GM12878 (cell line): ENCODE measurements around the gene LENG1. TPM values are rescaled to one million over a fixed set of nuclear protein-coding genes. Genes with fewer than 3 reads are reported as not detected.
"Not testable (repeated sequence)": the region's sequence is repeated elsewhere in the genome, so short reads cannot be mapped to it uniquely, and the experiment has no call there.

Experiments
- ATAC-seq: fragments of 200-7000 bp; cut with Tn5 transposase; 3 replicates; pipeline ENCODE4 v1.9.1; 2020; ENCODE audit warnings: mild to moderate bottlenecking, moderate library complexity
- BruUV-seq: library from RNA; stranded (reverse); fragments of 400-500 nt; replicated peaks from 2 replicates; lab custom pipeline; 2021; lab: Mats Ljungman, UMichigan
- CTCF ChIA-PET: fragments of 300-600 bp; sonication (Branson Sonifier 250); formaldehyde crosslinking; extraction: SDS; loops from one replicate; lab custom pipeline; 2021; ENCODE audit warnings: inconsistent platforms; lab: Yijun Ruan, JAX
- POLR2A ChIA-PET: fragments of 350-600 bp; formaldehyde crosslinking; extraction: SDS; loops from one replicate; lab custom pipeline; 2021; ENCODE audit warnings: inconsistent platforms; lab: Charles Lee
- RAD21 ChIA-PET: fragments of 300-600 bp; sonication (Branson Sonifier 250); formaldehyde crosslinking; loops from one replicate; lab custom pipeline; 2023; ENCODE audit warnings: antibody characterized with exemption; ENCODE audit not compliant: unreplicated experiment; lab: Charles Lee
- SMC1A ChIA-PET: fragments of 300-600 bp; sonication (Branson Sonifier 250); formaldehyde crosslinking; loops from one replicate; lab custom pipeline; 2023; ENCODE audit not compliant: unreplicated experiment, uncharacterized antibody; lab: Charles Lee
- DNase-seq: peaks from one replicate; pipeline ENCODE4 v3.0.0-alpha.2; 2011; ENCODE audit warnings: low read depth, low spot score
- FAIRE-seq: peaks from 3 replicates; lab custom pipeline; 2011; peaks lifted over from hg19 to GRCh38; lab: Jason Lieb, UNC
- H2AFZ ChIP-seq: 2 replicates; pipeline ENCODE4 v1.6.0; 2011; ENCODE audit warnings: low read depth, low read length, control low read depth; ENCODE audit not compliant: control insufficient read depth
- H3K27ac ChIP-seq: 2 replicates; pipeline ENCODE4 v1.5.1; 2011; ENCODE audit warnings: control low read depth; ENCODE audit not compliant: control insufficient read depth, insufficient read depth
- H3K27me3 ChIP-seq, 2 experiments: replicated peaks in 1 of 2; 2 replicates each; pipeline versions ENCODE4 v1.6.0 to v1.6.1; 2011; ENCODE audit warnings: low read length in 1 of 2; ENCODE audit not compliant: control insufficient read depth in 2 of 2, insufficient read depth in 2 of 2
- H3K36me3 ChIP-seq, 2 experiments: 2 replicates each; pipeline ENCODE4 v1.5.1; 2011; ENCODE audit warnings: low read length in 1 of 2; ENCODE audit not compliant: control insufficient read depth in 2 of 2, insufficient read depth in 2 of 2
- H3K4me1 ChIP-seq: 2 replicates; pipeline ENCODE4 v1.6.1; 2011; ENCODE audit warnings: mild to moderate bottlenecking, low read length, moderate library complexity, mixed read lengths; ENCODE audit not compliant: control insufficient read depth, insufficient read depth
- H3K4me2 ChIP-seq: 2 replicates; pipeline ENCODE4 v1.6.0; 2011; ENCODE audit warnings: control low read depth; ENCODE audit not compliant: control insufficient read depth, insufficient read depth
- H3K4me3 ChIP-seq: fragments of 200-600 bp; sonication (generic); 2 replicates; pipeline ENCODE4 v1.5.1; 2016
- H3K79me2 ChIP-seq: 2 replicates; pipeline ENCODE4 v1.6.0; 2011; ENCODE audit warnings: low read length; ENCODE audit not compliant: control insufficient read depth, insufficient read depth
- H3K9ac ChIP-seq: 2 replicates; pipeline ENCODE4 v1.8.0; 2011; ENCODE audit warnings: low read length, control low read depth, mixed read lengths; ENCODE audit not compliant: control insufficient read depth, insufficient read depth
- H3K9me3 ChIP-seq: replicated peaks from 3 replicates; pipeline ENCODE4 v1.5.1; 2011; ENCODE audit warnings: mild to moderate bottlenecking, low read length; ENCODE audit not compliant: control insufficient read depth, insufficient read depth
- H4K20me1 ChIP-seq: 2 replicates; pipeline ENCODE4 v1.6.0; 2011; ENCODE audit not compliant: control insufficient read depth, insufficient read depth
- EGR1 ChIP-seq, 2 experiments: IDR thresholded peaks; 1 replicate in 1 of 2; 2 replicates in 1 of 2; pipeline ENCODE4 v1.6.1; 2011 to 2012; ENCODE audit warnings: low read depth in 2 of 2, low read length in 2 of 2, borderline replicate concordance in 1 of 2, mild to moderate bottlenecking in 1 of 2, moderate library complexity in 1 of 2
- ESRRA ChIP-seq: IDR thresholded peaks from 2 replicates; pipeline ENCODE4 v1.6.1; 2012; ENCODE audit warnings: mild to moderate bottlenecking, low read length, improper control_type of control experiment
- WGBS: methylation state at CpG from one replicate; pipeline ENCODE4 v1.1.6; 2016; ENCODE audit warnings: low lambda C conversion rate; ENCODE audit not compliant: insufficient replicate concordance, insufficient coverage; ENCODE audit errors: missing lambda C conversion rate; 5-methylcytosine and 5-hydroxymethylcytosine counted together
- in situ Hi-C: fragments of 300-500 bp; cut with MboI; formaldehyde crosslinking; loops from 9 replicates; pipeline ENCODE4 v1.14.3; 2018; ENCODE audit warnings: mixed read lengths
- intact Hi-C: fragments of 100-400 bp; cut with micrococcal nuclease; formaldehyde crosslinking; loops from one replicate; pipeline ENCODE4 v1.14.2; 2022; ENCODE audit not compliant: unreplicated experiment
- polyA plus RNA-seq, 11 experiments: library from polyadenylated mRNA; depleted of rRNA in 4 of 11; unstranded in 6 of 11; stranded (reverse) in 5 of 11; fragments of >200 nt; fragmentation: Nextera tagmentation in 4 of 11; fragmentation: Illumina TruSeq in 1 of 11; extraction: Ambion mirVana in 4 of 11; extraction: Trizol in 1 of 11; gene quantifications; 1 replicate in 1 of 11; 2 replicates in 10 of 11; pipeline versions ENCODE4 v1.2.1 to v1.2.3, GENCODE V29; 2011 to 2016; ENCODE audit warnings: inconsistent platforms in 2 of 11, missing spikeins in 2 of 11, low read depth in 1 of 11
- total RNA-seq, 4 experiments: library from RNA; depleted of rRNA in 3 of 4; stranded (reverse); fragments of >200 nt in 3 of 4; fragmentation: Illumina TruSeq in 1 of 4; extraction: Trizol in 1 of 4; gene quantifications; 2 replicates each; pipeline versions ENCODE4 v1.2.1 to v1.2.3, GENCODE V29; 2013 to 2021
- TF ChIP-seq, protein P1 (sequence below): fragments of 450-650 bp; IDR thresholded peaks from 2 replicates; pipeline ENCODE4 v1.6.1; 2017; ENCODE audit warnings: mild to moderate bottlenecking, moderate library complexity
- TF ChIP-seq, protein P2 (sequence below): fragments of 450-650 bp; IDR thresholded peaks from 2 replicates; pipeline ENCODE4 v1.6.1; 2017; ENCODE audit warnings: mild to moderate bottlenecking, moderate library complexity

LENG1 gene
- total and polyA plus RNA-seq, 10 of the 15 experiments (the other 5 are each of a cell fraction or from before 2014, with no cell fraction given): 0.21 to 10.8 (median 5.8) TPM

DNA sequence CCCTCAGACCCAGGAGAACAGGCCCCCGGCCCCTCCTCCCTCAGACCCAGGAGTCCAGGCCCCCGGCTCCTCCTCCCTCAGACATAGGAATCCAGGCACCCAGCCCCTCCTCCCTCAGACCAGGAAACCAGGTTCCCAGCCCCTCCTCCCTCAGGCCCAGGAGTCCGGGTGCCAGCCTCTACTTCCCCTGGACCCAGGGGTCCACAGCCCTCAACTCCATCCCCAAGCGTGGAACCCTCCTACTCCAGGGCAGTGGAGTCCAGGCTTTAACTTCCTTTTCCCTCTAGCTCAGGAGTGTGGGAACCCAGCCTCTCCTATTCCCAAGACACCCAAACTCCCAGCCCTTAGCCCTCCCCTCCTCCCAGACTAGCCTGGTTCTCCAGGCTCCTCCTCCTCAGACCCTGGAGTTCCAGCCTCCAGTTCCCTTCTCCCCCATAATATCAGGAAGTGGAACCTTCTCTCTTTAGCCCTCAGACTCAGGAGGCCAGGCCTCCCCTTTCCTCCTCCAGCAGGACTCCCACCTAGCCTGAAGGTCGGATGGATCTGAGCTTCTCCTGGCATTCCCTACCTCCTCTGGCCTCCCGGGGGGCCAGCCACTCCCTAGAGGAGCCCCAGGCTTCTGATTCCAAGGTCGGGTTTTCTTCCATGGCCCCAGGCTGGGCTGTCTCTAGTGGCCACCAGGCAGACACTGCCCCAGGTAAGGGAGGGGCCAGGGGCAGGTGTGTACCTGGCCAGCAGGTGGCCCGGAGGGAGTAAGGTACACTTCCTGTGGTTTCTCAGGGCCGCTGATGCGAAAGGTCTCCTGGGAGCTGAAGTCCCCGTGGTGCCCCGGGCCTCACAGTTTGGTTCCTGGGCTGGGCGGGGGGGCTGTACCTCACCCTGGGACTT is 13.2 kb upstream of the LENG1 start, which contains the start of gene TMC4 (continued):
- TF ChIP-seq, protein P1, sequence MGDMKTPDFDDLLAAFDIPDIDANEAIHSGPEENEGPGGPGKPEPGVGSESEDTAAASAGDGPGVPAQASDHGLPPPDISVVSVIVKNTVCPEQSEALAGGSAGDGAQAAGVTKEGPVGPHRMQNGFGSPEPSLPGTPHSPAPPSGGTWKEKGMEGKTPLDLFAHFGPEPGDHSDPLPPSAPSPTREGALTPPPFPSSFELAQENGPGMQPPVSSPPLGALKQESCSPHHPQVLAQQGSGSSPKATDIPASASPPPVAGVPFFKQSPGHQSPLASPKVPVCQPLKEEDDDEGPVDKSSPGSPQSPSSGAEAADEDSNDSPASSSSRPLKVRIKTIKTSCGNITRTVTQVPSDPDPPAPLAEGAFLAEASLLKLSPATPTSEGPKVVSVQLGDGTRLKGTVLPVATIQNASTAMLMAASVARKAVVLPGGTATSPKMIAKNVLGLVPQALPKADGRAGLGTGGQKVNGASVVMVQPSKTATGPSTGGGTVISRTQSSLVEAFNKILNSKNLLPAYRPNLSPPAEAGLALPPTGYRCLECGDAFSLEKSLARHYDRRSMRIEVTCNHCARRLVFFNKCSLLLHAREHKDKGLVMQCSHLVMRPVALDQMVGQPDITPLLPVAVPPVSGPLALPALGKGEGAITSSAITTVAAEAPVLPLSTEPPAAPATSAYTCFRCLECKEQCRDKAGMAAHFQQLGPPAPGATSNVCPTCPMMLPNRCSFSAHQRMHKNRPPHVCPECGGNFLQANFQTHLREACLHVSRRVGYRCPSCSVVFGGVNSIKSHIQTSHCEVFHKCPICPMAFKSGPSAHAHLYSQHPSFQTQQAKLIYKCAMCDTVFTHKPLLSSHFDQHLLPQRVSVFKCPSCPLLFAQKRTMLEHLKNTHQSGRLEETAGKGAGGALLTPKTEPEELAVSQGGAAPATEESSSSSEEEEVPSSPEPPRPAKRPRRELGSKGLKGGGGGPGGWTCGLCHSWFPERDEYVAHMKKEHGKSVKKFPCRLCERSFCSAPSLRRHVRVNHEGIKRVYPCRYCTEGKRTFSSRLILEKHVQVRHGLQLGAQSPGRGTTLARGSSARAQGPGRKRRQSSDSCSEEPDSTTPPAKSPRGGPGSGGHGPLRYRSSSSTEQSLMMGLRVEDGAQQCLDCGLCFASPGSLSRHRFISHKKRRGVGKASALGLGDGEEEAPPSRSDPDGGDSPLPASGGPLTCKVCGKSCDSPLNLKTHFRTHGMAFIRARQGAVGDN: no peak
- TF ChIP-seq ESRRA: no peak
- no peak for TF ChIP-seq EGR1 (IDR thresholded peaks at IDR 0.05; ENCODE audit: borderline replicate concordance in 1 of 2, low read depth in 2 of 2, low read length in 2 of 2)
- TF ChIP-seq, protein P2, sequence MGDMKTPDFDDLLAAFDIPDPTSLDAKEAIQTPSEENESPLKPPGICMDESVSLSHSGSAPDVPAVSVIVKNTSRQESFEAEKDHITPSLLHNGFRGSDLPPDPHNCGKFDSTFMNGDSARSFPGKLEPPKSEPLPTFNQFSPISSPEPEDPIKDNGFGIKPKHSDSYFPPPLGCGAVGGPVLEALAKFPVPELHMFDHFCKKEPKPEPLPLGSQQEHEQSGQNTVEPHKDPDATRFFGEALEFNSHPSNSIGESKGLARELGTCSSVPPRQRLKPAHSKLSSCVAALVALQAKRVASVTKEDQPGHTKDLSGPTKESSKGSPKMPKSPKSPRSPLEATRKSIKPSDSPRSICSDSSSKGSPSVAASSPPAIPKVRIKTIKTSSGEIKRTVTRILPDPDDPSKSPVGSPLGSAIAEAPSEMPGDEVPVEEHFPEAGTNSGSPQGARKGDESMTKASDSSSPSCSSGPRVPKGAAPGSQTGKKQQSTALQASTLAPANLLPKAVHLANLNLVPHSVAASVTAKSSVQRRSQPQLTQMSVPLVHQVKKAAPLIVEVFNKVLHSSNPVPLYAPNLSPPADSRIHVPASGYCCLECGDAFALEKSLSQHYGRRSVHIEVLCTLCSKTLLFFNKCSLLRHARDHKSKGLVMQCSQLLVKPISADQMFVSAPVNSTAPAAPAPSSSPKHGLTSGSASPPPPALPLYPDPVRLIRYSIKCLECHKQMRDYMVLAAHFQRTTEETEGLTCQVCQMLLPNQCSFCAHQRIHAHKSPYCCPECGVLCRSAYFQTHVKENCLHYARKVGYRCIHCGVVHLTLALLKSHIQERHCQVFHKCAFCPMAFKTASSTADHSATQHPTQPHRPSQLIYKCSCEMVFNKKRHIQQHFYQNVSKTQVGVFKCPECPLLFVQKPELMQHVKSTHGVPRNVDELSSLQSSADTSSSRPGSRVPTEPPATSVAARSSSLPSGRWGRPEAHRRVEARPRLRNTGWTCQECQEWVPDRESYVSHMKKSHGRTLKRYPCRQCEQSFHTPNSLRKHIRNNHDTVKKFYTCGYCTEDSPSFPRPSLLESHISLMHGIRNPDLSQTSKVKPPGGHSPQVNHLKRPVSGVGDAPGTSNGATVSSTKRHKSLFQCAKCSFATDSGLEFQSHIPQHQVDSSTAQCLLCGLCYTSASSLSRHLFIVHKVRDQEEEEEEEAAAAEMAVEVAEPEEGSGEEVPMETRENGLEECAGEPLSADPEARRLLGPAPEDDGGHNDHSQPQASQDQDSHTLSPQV: no peak

DNA sequence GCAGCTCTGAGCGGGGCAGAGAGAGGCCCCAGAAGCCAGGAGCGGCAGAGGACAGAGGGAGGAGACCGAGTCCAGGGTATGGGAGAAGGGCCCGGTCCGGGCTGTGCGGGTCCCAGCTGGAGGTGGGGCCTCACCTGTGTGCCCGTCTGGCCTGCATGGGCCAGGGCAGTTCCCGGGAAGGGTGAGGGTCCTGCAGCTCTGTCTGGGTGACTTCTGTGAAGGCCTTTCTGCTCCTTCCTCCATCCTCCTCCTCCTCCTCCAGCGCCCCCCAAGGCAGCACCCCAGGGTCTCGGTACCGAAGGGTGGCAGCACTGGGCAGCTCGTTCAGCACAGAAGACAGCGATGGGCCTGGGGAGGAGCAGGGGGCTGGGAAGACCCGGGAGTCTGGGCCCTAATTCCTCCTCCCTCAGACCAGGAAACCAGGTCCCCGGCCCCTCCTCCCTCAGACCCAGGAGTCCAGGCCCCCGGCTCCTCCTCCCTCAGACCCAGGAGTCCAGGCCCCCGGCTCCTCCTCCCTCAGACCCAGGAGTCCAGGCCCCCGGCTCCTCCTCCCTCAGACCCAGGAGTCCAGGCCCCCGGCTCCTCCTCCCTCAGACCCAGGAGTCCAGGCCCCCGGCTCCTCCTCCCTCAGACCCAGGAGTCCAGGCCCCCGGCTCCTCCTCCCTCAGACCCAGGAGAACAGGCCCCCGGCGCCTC is 12.4 kb upstream of the LENG1 start:
- in situ Hi-C loops, H3K4me2 ChIP-seq, H3K27me3 ChIP-seq, H3K9me3 ChIP-seq, H3K4me3 ChIP-seq, FAIRE-seq, H2AFZ ChIP-seq, ATAC-seq, BruUV-seq, H3K36me3 ChIP-seq, H3K27ac ChIP-seq, RAD21 ChIA-PET, intact Hi-C loops, H3K9ac ChIP-seq, H4K20me1 ChIP-seq, DNase-seq, H3K4me1 ChIP-seq, H3K79me2 ChIP-seq: not testable (repeated sequence)
- WGBS: 41% methylated on average over 15 of the region's 23 CpGs
- ChIA-PET SMC1A (interaction anchor here (0.7 kb wide), 1 partner anchor 150 kb away, joined by 4 read pairs; no protein-coding TSS in a partner anchor), POLR2A (interaction anchor here (0.5 kb wide), 1 partner anchor 1499 kb away, joined by 3 read pairs; no protein-coding TSS in a partner anchor), CTCF (interaction anchor here (2.6 kb wide), 1 partner anchor 61 kb away, joined by 9 read pairs; no protein-coding TSS in a partner anchor)
